Mucosa of stomach (tissue), 1 donor: ENCODE results near the gene DNAJC30.
A peak's percentile ranks its signal among the peaks of the same experiment; 100 is the strongest.
"Not testable (repeated sequence)": the region's sequence is repeated elsewhere in the genome, so short reads cannot be mapped to it uniquely, and the experiment has no call there.

Experiments
- H3K27me3 ChIP-seq: one replicate; pipeline ENCODE4 v1.7.0; 2013; ENCODE audit warnings: mild to moderate bottlenecking, low read length; ENCODE audit not compliant: control insufficient read depth, insufficient read depth
- H3K36me3 ChIP-seq: one replicate; pipeline ENCODE4 v1.7.0; 2013; ENCODE audit warnings: low read length; ENCODE audit not compliant: control insufficient read depth, insufficient read depth
- H3K4me1 ChIP-seq: one replicate; pipeline ENCODE4 v1.7.0; 2013; ENCODE audit warnings: mild to moderate bottlenecking, low read length; ENCODE audit not compliant: control insufficient read depth, insufficient read depth
- H3K4me3 ChIP-seq: one replicate; pipeline ENCODE4 v1.7.0; 2013; ENCODE audit warnings: low read length
- H3K9ac ChIP-seq: one replicate; pipeline ENCODE4 v1.7.0; 2013; ENCODE audit warnings: mild to moderate bottlenecking, low read length, moderate library complexity
- H3K9me3 ChIP-seq: one replicate; pipeline ENCODE4 v1.7.0; 2013; ENCODE audit warnings: mild to moderate bottlenecking, low read length, moderate library complexity; ENCODE audit not compliant: control insufficient read depth
- donor health status: Pancreatic carcinoma.

DNAJC30 gene

GRCh38 chr7:73683056-73683787, at the start of gene DNAJC30, which contains the start of gene BUD23:
TSS of gene DNAJC30 (minus strand) at chr7:73683453. CDS start at chr7:73683423, 30 bp downstream.
TSS of gene BUD23 (plus strand) at chr7:73683597. CDS start at chr7:73683626, 29 bp downstream.
- no peaks in the 10 kb centered on the region for H3K36me3 ChIP-seq
- peaks cover 28% of the 10 kb centered on the region for H3K4me1 ChIP-seq

GRCh38 chr7:73732397-73732796, 49.1 kb upstream of the DNAJC30 start:
- Histone ChIP-seq H3K36me3 (peaks cover 7% of the 10 kb centered on the region), H3K4me3 (no peak overlapping the region), H3K9me3 (no peaks in the 10 kb centered on the region), H3K9ac (no peak overlapping the region), H3K4me1 (peaks cover 23% of the 10 kb centered on the region), H3K27me3 (no peaks in the 10 kb centered on the region)

More at GRCh38 chr7:73683056-73683787, at the start of gene DNAJC30, which contains the start of gene BUD23:
- Histone ChIP-seq H3K4me3 (peak within 1 kb of the TSS; percentile 88), H3K9me3 (no peaks in the 10 kb centered on the region), H3K9ac (peak within 1 kb of the TSS; percentile 94), H3K27me3 (no peaks in the 10 kb centered on the region)

DNA sequence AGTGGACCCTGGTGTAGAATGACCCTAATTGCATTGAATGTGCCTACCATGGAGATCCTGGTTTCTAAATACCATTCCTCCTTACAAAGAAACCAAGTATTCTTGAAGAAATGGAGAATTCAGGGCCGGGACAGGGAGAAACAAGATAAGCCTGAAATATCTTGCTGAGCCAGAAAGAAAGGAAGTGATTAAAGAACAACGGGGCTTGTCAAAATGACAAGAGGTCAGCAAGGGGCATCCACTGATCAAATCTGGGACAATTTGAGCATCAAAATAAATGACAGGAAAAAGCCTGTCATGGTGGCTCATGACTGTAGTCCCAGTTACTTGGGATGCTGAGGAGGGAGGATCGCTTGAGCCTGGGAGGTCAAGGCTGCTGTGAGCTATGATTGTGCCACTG, 47.2 kb upstream of the DNAJC30 start:
- no peak overlapping the region for H3K9ac ChIP-seq
- H3K9me3 ChIP-seq, result no peaks in the 10 kb centered on the region
- no peaks in the 10 kb centered on the region for H3K36me3 ChIP-seq
- H3K4me1 ChIP-seq, result peaks cover 10% of the 10 kb centered on the region
- no peak overlapping the region for H3K4me3 ChIP-seq
- H3K27me3 ChIP-seq, result peaks cover 5% of the 10 kb centered on the region

GRCh38 chr7:73728551-73728950, 45.3 kb upstream of the DNAJC30 start:
- Histone ChIP-seq H3K9me3 (no peaks in the 10 kb centered on the region), H3K36me3 (no peaks in the 10 kb centered on the region), H3K4me1 (no peaks in the 10 kb centered on the region), H3K9ac (no peak overlapping the region), H3K4me3 (no peak overlapping the region), H3K27me3 (peaks cover 5% of the 10 kb centered on the region)

GRCh38 chr7:73727952-73728351, 44.7 kb upstream of the DNAJC30 start:
- Histone ChIP-seq H3K4me3 (no peak overlapping the region), H3K36me3 (no peaks in the 10 kb centered on the region), H3K27me3 (peaks cover 5% of the 10 kb centered on the region), H3K9me3 (no peaks in the 10 kb centered on the region), H3K9ac (no peak overlapping the region), H3K4me1 (no peaks in the 10 kb centered on the region)

DNA sequence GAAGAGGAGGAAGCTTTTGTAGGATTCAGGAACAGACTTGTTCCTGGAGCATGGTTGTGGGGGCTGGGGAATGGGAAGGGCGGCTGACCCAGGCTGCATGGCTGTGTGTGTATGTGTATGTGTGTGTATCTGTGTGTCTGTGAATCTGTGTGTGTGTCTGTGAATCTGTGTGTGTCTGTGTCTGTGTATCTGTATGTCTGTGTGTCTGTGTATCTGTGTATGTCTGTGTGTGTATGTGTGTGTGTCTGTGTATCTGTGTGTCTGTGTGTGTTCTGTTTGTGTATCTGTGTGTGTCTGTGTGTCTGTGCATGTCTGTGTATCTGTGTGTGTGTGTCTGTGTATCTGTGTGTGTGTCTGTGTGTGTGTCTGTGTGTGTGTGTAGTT, 42.8 kb upstream of the DNAJC30 start:
- Histone ChIP-seq H3K36me3 (no peaks in the 10 kb centered on the region), H3K9ac (no peak overlapping the region), H3K9me3 (no peaks in the 10 kb centered on the region), H3K4me1 (peaks cover 13% of the 10 kb centered on the region), H3K4me3 (no peak overlapping the region), H3K27me3 (peaks cover 5% of the 10 kb centered on the region)

DNA sequence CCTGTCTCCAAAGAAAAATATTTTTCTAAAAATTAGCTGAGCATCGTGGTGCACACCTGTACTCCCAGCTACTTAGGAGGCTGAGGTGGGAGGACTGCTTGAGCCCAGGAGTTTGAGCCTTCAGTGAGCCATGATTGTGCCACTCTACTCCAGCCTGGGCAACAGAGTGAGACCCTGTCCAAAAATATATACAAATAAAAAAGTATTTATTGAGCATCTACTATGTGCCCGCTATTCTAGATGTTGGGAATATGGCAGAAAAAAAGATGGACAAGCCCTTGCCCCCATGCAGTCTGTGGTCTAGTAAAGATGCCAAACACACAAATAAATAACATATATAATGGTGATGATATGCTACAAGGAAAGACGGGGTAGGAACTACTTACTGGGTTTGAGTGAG, 40.6 kb upstream of the DNAJC30 start:
- H3K36me3 ChIP-seq, result no peaks in the 10 kb centered on the region
- H3K9me3 ChIP-seq, result no peaks in the 10 kb centered on the region
- H3K4me3 ChIP-seq, result no peak overlapping the region
- H3K27me3 ChIP-seq, result peaks cover 5% of the 10 kb centered on the region
- H3K4me1 ChIP-seq, result peaks cover 14% of the 10 kb centered on the region
- H3K9ac ChIP-seq, result no peak overlapping the region

DNA sequence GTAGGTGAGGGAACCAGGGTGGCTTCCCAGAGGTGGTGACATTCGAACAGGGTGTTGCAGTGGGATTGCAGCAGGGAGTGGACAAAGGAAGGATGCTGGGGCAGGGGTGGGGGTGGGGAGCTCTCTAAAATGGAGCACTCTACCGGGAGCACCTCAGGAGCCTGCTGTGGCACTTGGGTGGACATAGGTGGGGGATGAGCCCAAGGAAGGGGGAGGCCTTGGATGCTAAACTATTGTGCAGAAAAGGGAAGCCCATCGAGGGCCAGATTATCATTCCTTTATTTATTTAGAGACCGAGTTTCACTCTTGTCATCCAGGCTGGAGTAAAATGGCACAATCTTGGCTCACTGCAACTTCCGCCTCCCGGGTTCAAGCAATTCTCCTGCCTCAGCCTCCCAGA, 39.5 kb upstream of the DNAJC30 start:
- Histone ChIP-seq H3K4me3 (no peak overlapping the region), H3K27me3 (peaks cover 5% of the 10 kb centered on the region), H3K36me3 (no peaks in the 10 kb centered on the region), H3K9me3 (no peaks in the 10 kb centered on the region), H3K4me1 (peaks cover 25% of the 10 kb centered on the region), H3K9ac (no peak overlapping the region)

- H3K27me3 ChIP-seq, H3K36me3 ChIP-seq, H3K4me3 ChIP-seq, H3K9me3 ChIP-seq, H3K9ac ChIP-seq: not testable (repeated sequence)
- peaks cover 31% of the 10 kb centered on the region for H3K4me1 ChIP-seq
Observed at GRCh38 chr7:73722182-73722581, 38.9 kb upstream of the DNAJC30 start.

DNA sequence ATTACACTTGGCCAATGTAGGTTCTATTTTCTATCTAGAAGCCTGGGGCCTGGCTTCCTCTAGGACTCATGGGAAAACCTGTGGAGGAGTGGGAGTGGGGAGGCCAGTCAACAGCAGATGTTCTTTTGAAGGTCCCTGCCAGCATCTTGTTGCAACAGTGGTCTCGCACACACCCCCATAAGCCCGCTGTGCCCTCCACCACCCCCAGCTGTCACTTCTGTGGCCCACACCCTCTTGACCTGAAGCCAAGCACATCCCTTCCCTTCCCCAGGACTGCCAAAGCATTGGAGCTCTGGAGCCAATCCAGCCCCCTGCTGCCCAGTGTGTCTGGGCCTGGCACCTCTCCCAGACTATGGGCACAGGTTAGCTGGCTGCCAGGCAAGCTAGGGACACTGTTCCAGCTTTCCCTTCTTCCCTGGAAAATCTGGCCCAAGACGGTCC, 38.1 kb upstream of the DNAJC30 start:
- H3K36me3 ChIP-seq, result no peaks in the 10 kb centered on the region
- H3K4me1 ChIP-seq, result peaks cover 37% of the 10 kb centered on the region
- no peaks in the 10 kb centered on the region for H3K27me3 ChIP-seq

DNA sequence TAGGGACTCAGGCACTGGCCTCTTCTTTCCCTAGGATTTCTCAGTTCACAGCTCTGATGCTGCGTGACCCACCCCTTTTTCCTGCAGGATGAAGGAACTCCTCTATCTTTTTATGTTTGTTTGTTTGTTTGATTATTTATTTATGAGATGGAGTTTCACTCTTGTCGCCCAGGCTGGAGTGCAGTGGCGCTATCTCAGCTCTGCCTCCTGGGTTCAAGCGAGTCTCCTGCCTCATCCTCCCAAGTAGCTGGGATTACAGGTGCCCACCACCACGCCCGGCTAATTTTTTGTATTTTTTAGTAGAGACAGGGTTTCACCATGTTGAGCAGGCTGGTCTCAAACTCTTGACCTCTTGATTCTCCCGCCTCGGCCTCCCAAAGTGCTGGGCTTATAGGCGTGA, 37.2 kb upstream of the DNAJC30 start:
- H3K36me3 ChIP-seq, H3K9ac ChIP-seq, H3K27me3 ChIP-seq, H3K9me3 ChIP-seq, H3K4me3 ChIP-seq: not testable (repeated sequence)
- H3K4me1 ChIP-seq, result peaks cover 47% of the 10 kb centered on the region

More for the DNA sequence above, 38.1 kb upstream of the DNAJC30 start:
- Histone ChIP-seq H3K9ac (no peak overlapping the region), H3K4me3 (no peak overlapping the region), H3K9me3 (no peaks in the 10 kb centered on the region)

- Histone ChIP-seq H3K4me1 (peaks cover 51% of the 10 kb centered on the region), H3K9me3 (no peaks in the 10 kb centered on the region), H3K9ac (peak overlapping the region; percentile 28), H3K36me3 (no peaks in the 10 kb centered on the region), H3K27me3 (no peaks in the 10 kb centered on the region), H3K4me3 (no peak overlapping the region)
Observed at GRCh38 chr7:73719806-73720169, 36.5 kb upstream of the DNAJC30 start.
